Heart right ventricle (tissue), 16 donors: ENCODE data around the gene CPA4. TPM values are rescaled to one million over a fixed set of nuclear protein-coding genes. Genes with fewer than 3 reads are reported as not detected.

Source experiments
- ATAC-seq, 8 donors: fragments of 200-7000 bp; cut with Tn5 transposase; one replicate each; pipeline ENCODE4 v1.9.1; 2020; ENCODE audit warnings: mild to moderate bottlenecking in 8 of 8, moderate library complexity in 8 of 8, moderate number of reproducible peaks in 1 of 8
- DNase-seq, 2 donors: peaks; one replicate each; pipeline ENCODE4 v3.0.0-alpha.2; 2020
- H3K27ac ChIP-seq, 10 donors: fragments of 200-600 bp; sonication (generic) in 2 of 10; one replicate each; pipeline versions ENCODE4 v1.5.0 to v1.8.0; 2020 to 2022; ENCODE audit warnings: mild to moderate bottlenecking in 3 of 10
- H3K27me3 ChIP-seq, 7 donors: fragments of 200-600 bp; one replicate each; pipeline ENCODE4 v1.8.0; 2021 to 2022; ENCODE audit warnings: mild to moderate bottlenecking in 2 of 7
- H3K36me3 ChIP-seq, 9 donors: fragments of 200-600 bp; sonication (generic) in 1 of 9; one replicate each; pipeline versions ENCODE4 v1.5.0 to v1.8.0; 2020 to 2022; ENCODE audit warnings: mild to moderate bottlenecking in 2 of 9
- H3K4me1 ChIP-seq, 9 donors: fragments of 200-600 bp; sonication (generic) in 1 of 9; one replicate each; pipeline versions ENCODE4 v1.5.0 to v1.8.0; 2020 to 2022; ENCODE audit warnings: mild to moderate bottlenecking in 4 of 9
- H3K4me3 ChIP-seq, 10 donors: fragments of 200-600 bp; sonication (generic) in 2 of 10; one replicate each; pipeline versions ENCODE4 v1.5.0 to v1.8.0; 2020 to 2022; ENCODE audit warnings: mild to moderate bottlenecking in 7 of 10, moderate library complexity in 2 of 10
- H3K9me3 ChIP-seq, 11 donors: fragments of 200-600 bp in 10 of 11; sonication (generic) in 2 of 11; one replicate each; pipeline versions ENCODE4 v1.5.0 to v1.8.0; 2013 to 2022; ENCODE audit warnings: mild to moderate bottlenecking in 2 of 11, control low read depth in 1 of 11, moderate library complexity in 1 of 11
- WGBS, 2 donors: extraction: QIAGEN DNeasy Blood & Tissue Kit; methylation state at CpG; one replicate each; pipeline ENCODE4 v1.1.7; 2013; ENCODE audit warnings: inconsistent platforms in 1 of 2; 5-methylcytosine and 5-hydroxymethylcytosine counted together
- intact Hi-C, 10 donors: fragments of 100-400 bp; cut with DNase I; formaldehyde crosslinking; loops; one replicate each; pipeline versions ENCODE4 v1.11.1 to v1.14.2; 2022
- polyA plus RNA-seq, 2 donors: library from polyadenylated mRNA; stranded (reverse); fragments of 200-250 nt; gene quantifications; one replicate each; pipeline ENCODE4 v1.2.3, GENCODE V29; 2013
- total RNA-seq, 10 donors: library from RNA; stranded (reverse); fragmentation: NEBNext Ultra II Directional in 3 of 10; extraction: Animal tissue kit (Norgen Biotek cat#: 25700) in 3 of 10; gene quantifications; one replicate each; pipeline versions ENCODE4 v1.2.1 to v1.2.4, GENCODE V29; 2021 to 2023
- TF ChIP-seq, protein P1 (sequence below), 9 donors: fragments of 200-600 bp; sonication (generic) in 2 of 9; IDR thresholded peaks; one replicate each; pipeline versions ENCODE4 v1.5.0 to v1.8.0; 2021 to 2022; ENCODE audit warnings: antibody characterized with exemption in 9 of 9, mild to moderate bottlenecking in 5 of 9, moderate library complexity in 1 of 9
- donor health status: Arrhythmogenic right ventricular cardiomyopathy.
- donor health status: ischemic (EF 13 %, LVEDD 7.1; RV severe dilation, severe dysfunction).
- donor health status: healthy with polysubstance abuse.
- donor health status: DM: no; HTN: yes; CAD: no.
- donor health status: DM: no; HTN: no; CAD: no.
- donor health status: ischemic (EF 25% LVEDD 6.9; RV normal size, moderate dysfunction).
- donor health status: ischemic (EF 25% LVEDD 5.7; RV mildly dilated, moderate dysfunction).
- donor health status: healthy.
- donor health status: DM: yes; HTN: yes; CAD: no.
- donor health status: Ischemic cardiomyopathy.
- donor health status: ischemic (EF 35%, LVEDD 5.7; RV mildly dilated, moderate dysfunction).
- donor health status: nonischemic (EF 11% LVEDD 7.7; RV severe dilation, severe dysfunction).
- donor health status: DM: yes; HTN: yes; CAD: no.
- donor health status: PGD.
- donor health status: ischemic (EF 29% LVEDD 5.4; RV normal size, mild dysfunction).
- donor health status: nonischemic (EF 23%, LVEDD 6.1; RV moderate dilation, normal function).

CPA4 gene
- total and polyA plus RNA-seq, 12 donors, result 0.04 to 2.7 (median 0.46) TPM; not detected in 7

DNA sequence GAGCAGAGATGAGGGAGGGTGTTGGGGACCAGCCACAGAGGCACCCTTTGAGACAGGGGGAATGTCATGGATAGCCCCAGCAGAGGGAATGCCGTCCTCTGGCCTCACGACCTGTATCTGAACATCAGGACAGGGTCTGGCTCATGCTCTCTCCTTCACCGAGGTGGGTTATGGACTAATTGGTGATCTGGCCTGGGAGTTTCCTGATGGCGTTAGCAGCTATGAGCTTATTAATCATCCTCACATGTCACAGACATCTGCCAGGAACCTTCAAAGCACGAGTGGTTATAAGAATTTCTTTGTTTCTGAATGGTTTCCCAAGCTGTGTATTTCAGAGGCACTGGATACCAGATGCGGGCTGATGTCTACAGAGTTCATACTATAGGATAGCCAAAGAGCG is 6.9 kb downstream of the CPA4 start:
- ATAC-seq (no peak), DNase-seq (no peak)
- H3K9me3 ChIP-seq, result no peaks in the 10 kb centered on the region
- H3K27me3 ChIP-seq, result peaks cover 0 to 5% (median 0%) of the 10 kb centered on the region in 7 donors
- H3K4me3 ChIP-seq, result no peak overlapping the region
- intact Hi-C loops, result no loop called here
- TF ChIP-seq, protein P1, sequence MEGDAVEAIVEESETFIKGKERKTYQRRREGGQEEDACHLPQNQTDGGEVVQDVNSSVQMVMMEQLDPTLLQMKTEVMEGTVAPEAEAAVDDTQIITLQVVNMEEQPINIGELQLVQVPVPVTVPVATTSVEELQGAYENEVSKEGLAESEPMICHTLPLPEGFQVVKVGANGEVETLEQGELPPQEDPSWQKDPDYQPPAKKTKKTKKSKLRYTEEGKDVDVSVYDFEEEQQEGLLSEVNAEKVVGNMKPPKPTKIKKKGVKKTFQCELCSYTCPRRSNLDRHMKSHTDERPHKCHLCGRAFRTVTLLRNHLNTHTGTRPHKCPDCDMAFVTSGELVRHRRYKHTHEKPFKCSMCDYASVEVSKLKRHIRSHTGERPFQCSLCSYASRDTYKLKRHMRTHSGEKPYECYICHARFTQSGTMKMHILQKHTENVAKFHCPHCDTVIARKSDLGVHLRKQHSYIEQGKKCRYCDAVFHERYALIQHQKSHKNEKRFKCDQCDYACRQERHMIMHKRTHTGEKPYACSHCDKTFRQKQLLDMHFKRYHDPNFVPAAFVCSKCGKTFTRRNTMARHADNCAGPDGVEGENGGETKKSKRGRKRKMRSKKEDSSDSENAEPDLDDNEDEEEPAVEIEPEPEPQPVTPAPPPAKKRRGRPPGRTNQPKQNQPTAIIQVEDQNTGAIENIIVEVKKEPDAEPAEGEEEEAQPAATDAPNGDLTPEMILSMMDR (IDR thresholded peaks at IDR 0.05), result no peak
- no peaks in the 10 kb centered on the region for H3K4me1 ChIP-seq
- H3K27ac ChIP-seq, result no peak overlapping the region
- no peaks in the 10 kb centered on the region for H3K36me3 ChIP-seq
- 88 to 89% methylated on average over 7 of the region's 7 CpGs for WGBS, 2 donors

DNA sequence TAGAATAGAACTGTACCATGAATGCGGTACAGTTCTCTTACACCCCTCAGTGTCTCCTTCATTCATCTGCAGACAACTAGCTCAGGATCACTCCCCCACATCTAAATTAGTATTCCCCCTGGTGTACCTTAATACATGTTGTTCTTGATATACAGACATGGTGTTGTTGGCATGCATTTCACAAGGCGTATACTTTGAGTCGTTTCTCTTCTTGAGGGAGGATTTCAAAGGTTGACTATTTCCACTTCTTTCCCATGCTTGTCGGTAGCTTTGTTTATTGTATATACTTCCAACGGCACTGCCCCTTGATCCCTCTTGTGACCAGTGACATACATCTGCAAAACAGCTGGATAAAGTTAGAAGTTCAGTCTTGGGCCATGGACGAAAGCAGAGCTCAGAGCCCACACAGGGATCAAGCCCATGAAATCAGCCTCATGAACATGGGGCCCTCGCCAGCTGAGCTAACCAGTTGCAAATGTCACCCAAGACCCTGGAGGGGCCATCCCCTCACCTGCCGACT is 8.6 kb downstream of the CPA4 start:
- TF ChIP-seq, protein P1 (IDR thresholded peaks at IDR 0.05), result no peak
- WGBS, 2 donors, result 77 to 79% methylated on average over 8 of the region's 8 CpGs
- intact Hi-C loops, result no loop called here

DNA sequence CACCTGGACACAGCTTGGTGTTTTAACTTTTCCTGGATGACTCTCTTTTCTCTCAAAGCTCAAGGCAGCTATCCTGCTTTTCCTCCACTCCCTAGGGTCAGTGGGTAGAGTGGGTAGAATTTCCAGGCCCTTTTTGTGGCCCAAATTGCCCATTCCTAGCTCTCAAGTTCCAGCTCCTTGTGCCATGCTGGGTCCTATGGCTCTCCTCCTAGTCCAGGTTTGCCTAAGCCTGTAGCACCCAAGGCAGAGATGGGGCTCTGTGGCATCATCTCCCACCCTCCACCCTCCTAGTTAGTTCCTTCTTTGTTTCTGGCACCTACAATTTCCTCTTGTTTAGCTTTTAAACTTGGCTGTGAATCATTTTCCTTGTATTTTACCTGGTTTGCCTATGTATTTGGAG is 9.7 kb downstream of the CPA4 start:
- ATAC-seq (no peak), DNase-seq (no peak)
- Histone ChIP-seq H3K27ac (no peak overlapping the region), H3K4me1 (no peaks in the 10 kb centered on the region), H3K9me3 (no peaks in the 10 kb centered on the region), H3K4me3 (no peak overlapping the region), H3K36me3 (no peaks in the 10 kb centered on the region), H3K27me3 (peaks cover 0 to 5% (median 0%) of the 10 kb centered on the region in 7 donors)
- TF ChIP-seq, protein P1 (IDR thresholded peaks at IDR 0.05), result no peak
- intact Hi-C loops, result no loop called here

More for the DNA sequence above, 8.6 kb downstream of the CPA4 start:
- H3K27ac ChIP-seq, result no peak overlapping the region
- DNase-seq (no peak), ATAC-seq (no peak)
- H3K4me3 ChIP-seq, result no peak overlapping the region
- H3K9me3 ChIP-seq, result no peaks in the 10 kb centered on the region
- no peaks in the 10 kb centered on the region for H3K36me3 ChIP-seq
- H3K4me1 ChIP-seq, result no peaks in the 10 kb centered on the region
- H3K27me3 ChIP-seq, result peaks cover 0 to 5% (median 0%) of the 10 kb centered on the region in 7 donors

DNA sequence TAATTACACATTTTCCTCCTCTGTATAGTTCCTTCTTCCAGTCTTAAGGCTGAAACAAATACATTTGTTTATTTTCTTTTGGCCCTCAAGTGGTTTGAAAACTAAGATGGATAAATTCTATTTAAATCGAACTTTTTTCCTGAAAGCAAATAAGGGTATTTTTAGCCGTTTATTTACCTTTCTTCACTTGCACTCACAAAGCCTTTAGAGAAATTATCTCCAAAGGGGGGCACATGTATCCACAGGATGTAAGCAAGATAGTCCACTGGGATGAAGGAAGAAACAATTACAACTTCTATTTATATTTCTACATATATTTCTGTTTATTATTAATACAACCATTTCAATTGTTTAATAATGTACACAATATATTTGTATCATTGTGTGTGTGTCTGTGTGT is 10.2 kb downstream of the CPA4 start:
- no peak overlapping the region for H3K4me3 ChIP-seq
- DNase-seq (no peak), ATAC-seq (no peak)
- intact Hi-C loops, result no loop called here
- H3K27me3 ChIP-seq, result peaks cover 0 to 5% (median 0%) of the 10 kb centered on the region in 7 donors
- H3K27ac ChIP-seq, result no peak overlapping the region
- no peaks in the 10 kb centered on the region for H3K4me1 ChIP-seq
- no peaks in the 10 kb centered on the region for H3K36me3 ChIP-seq
- H3K9me3 ChIP-seq, result no peaks in the 10 kb centered on the region
- WGBS, 2 donors, result 44 to 56% methylated on average over 2 of the region's 2 CpGs
- TF ChIP-seq, protein P1 (IDR thresholded peaks at IDR 0.05), result no peak
